NCI-H2227 (cell line): Measurements from ENCODE around the gene BTN1A1.
A peak's percentile ranks its signal among the peaks of the same experiment; 100 is the strongest.
"Not testable (repeated sequence)": the region's sequence is repeated elsewhere in the genome, so short reads cannot be mapped to it uniquely, and the experiment has no call there.

ENCODE experiments used
- DNase-seq: peaks from one replicate; lab custom pipeline; 2025; ENCODE audit not compliant: unreplicated experiment; lab: John Stamatoyannopoulos, UW

The BTN1A1 gene

GRCh38 chr6:26500102-26500501 is at the start of gene BTN1A1:
TSS of gene BTN1A1 (plus strand) at chr6:26500303. CDS start at chr6:26501287, 984 bp downstream.
- no peak for DNase-seq

GRCh38 chr6:26452631-26453235 is 47.4 kb upstream of the BTN1A1 start:
- no peak for DNase-seq

- no peak for DNase-seq
These were observed 45.5 kb upstream of the BTN1A1 start for GRCh38 chr6:26454631-26455030.

GRCh38 chr6:26455357-26455970 is 44.6 kb upstream of the BTN1A1 start:
- no peak for DNase-seq

GRCh38 chr6:26457264-26457805 is 42.8 kb upstream of the BTN1A1 start:
- DNase-seq: peak; percentile 67

GRCh38 chr6:26457806-26458688 is 42.1 kb upstream of the BTN1A1 start, which contains the start of gene BTN2A1:
TSS of gene BTN2A1 (plus strand) at chr6:26457955. CDS start at chr6:26458637, 682 bp downstream.
- peak; percentile 91 for DNase-seq

- no peak for DNase-seq
These were observed 40.9 kb upstream of the BTN1A1 start for GRCh38 chr6:26459023-26459810.

GRCh38 chr6:26461353-26461752 is 38.8 kb upstream of the BTN1A1 start:
- DNase-seq: not testable (repeated sequence)

GRCh38 chr6:26464014-26464413 is 36.1 kb upstream of the BTN1A1 start:
- DNase-seq: no peak

GRCh38 chr6:26464416-26465131 is 35.5 kb upstream of the BTN1A1 start:
- no peak for DNase-seq

GRCh38 chr6:26465776-26466175 is 34.3 kb upstream of the BTN1A1 start:
- DNase-seq: no peak

- DNase-seq: no peak
These were observed 31.3 kb upstream of the BTN1A1 start for GRCh38 chr6:26468829-26469228.

- DNase-seq: no peak
These were observed 29.5 kb upstream of the BTN1A1 start for GRCh38 chr6:26470643-26471042.

- no peak for DNase-seq
These were observed 28.1 kb upstream of the BTN1A1 start for GRCh38 chr6:26471970-26472369.

GRCh38 chr6:26472549-26473290 is 27.4 kb upstream of the BTN1A1 start:
- no peak for DNase-seq

- no peak for DNase-seq
These were observed 26.7 kb upstream of the BTN1A1 start for GRCh38 chr6:26473429-26473757.

- peak; percentile 87 for DNase-seq
These were observed 26.2 kb upstream of the BTN1A1 start for GRCh38 chr6:26473758-26474438.

GRCh38 chr6:26474439-26474881 is 25.6 kb upstream of the BTN1A1 start:
- peak; percentile 37 for DNase-seq
